Panc1 (cell line): ENCODE measurements around the gene PNPT1. TPM values are rescaled to one million over a fixed set of nuclear protein-coding genes. Genes with fewer than 3 reads are reported as not detected.

Experiments used
- ATAC-seq: fragments of 200-7000 bp; cut with Tn5 transposase; 2 replicates; pipeline ENCODE4 v1.9.1; 2020; ENCODE audit warnings: mild to moderate bottlenecking, moderate library complexity
- BruUV-seq: library from RNA; stranded (reverse); fragments of 400-500 nt; replicated peaks from 2 replicates; lab custom pipeline; 2021; lab: Mats Ljungman, UMichigan
- CTCF ChIA-PET: fragments of 300-600 bp; sonication (Branson Sonifier 250); formaldehyde crosslinking; loops from one replicate; lab custom pipeline; 2022; ENCODE audit warnings: antibody characterized with exemption; lab: Charles Lee
- POLR2A ChIA-PET: fragments of 300-600 bp; sonication (Branson Sonifier 250); formaldehyde crosslinking; loops from one replicate; lab custom pipeline; 2022; ENCODE audit warnings: antibody characterized with exemption; lab: Charles Lee
- DNase-seq: peaks from one replicate; pipeline ENCODE4 v3.0.0-alpha.2; 2010; ENCODE audit warnings: low read depth, low spot score
- H3K27ac ChIP-seq: 2 replicates; pipeline ENCODE4 v1.5.1; 2011; ENCODE audit warnings: mild to moderate bottlenecking, low read length, inconsistent platforms
- H3K27me3 ChIP-seq: fragments of 200-500 bp; sonication (Bioruptor generic); 2 replicates; pipeline ENCODE4 v1.6.0; 2014; ENCODE audit warnings: low read length, inconsistent platforms; ENCODE audit not compliant: control insufficient read depth, insufficient read depth
- H3K36me3 ChIP-seq: fragments of 200-500 bp; sonication (Bioruptor generic); 2 replicates; pipeline ENCODE4 v1.5.1; 2014; ENCODE audit warnings: inconsistent platforms, mild to moderate bottlenecking, low read length, moderate library complexity; ENCODE audit not compliant: control insufficient read depth, insufficient read depth
- H3K4me1 ChIP-seq: 2 replicates; pipeline ENCODE4 v1.5.1; 2011; ENCODE audit warnings: inconsistent platforms, mild to moderate bottlenecking, low read length, moderate library complexity; ENCODE audit not compliant: control insufficient read depth, insufficient read depth
- H3K4me3 ChIP-seq, 2 experiments: 2 replicates each; pipeline ENCODE4 v1.5.1; 2011 to 2012; ENCODE audit warnings: low read depth in 2 of 2, low read length in 2 of 2, mild to moderate bottlenecking in 2 of 2, inconsistent platforms in 1 of 2, moderate library complexity in 1 of 2
- H3K9me3 ChIP-seq: fragments of 200-500 bp; sonication (Bioruptor generic); 2 replicates; pipeline ENCODE4 v1.5.1; 2014; ENCODE audit warnings: low read depth, mild to moderate bottlenecking, inconsistent platforms, low read length, moderate library complexity; ENCODE audit not compliant: control insufficient read depth, insufficient read depth
- POLR2AphosphoS5 ChIP-seq: IDR thresholded peaks from 2 replicates; pipeline ENCODE4 v1.6.1; 2012; ENCODE audit warnings: mild to moderate bottlenecking, low read depth, low read length, moderate library complexity
- SIN3A ChIP-seq: IDR thresholded peaks from 2 replicates; pipeline ENCODE4 v1.6.1; 2012; ENCODE audit warnings: low read depth, mild to moderate bottlenecking, low read length, moderate library complexity, borderline replicate concordance; ENCODE audit not compliant: insufficient read depth
- TCF7L2 ChIP-seq: IDR thresholded peaks from 2 replicates; pipeline ENCODE4 v1.6.1; 2011; ENCODE audit warnings: mild to moderate bottlenecking, low read depth, low read length, inconsistent platforms
- in situ Hi-C: cut with HindIII; loops from 2 replicates; pipeline ENCODE4 v1.10.0; 2016; ENCODE audit warnings: low sequenced_read_pairs, low pct_unique_long_range_greater_than_20kb
- intact Hi-C: fragments of 100-400 bp; cut with micrococcal nuclease; formaldehyde crosslinking; loops from one replicate; pipeline ENCODE4 v1.10.0; 2022; ENCODE audit not compliant: unreplicated experiment
- total RNA-seq: library from RNA; stranded (reverse); gene quantifications from one replicate; pipeline ENCODE4 v1.2.1, GENCODE V29; 2021; ENCODE audit not compliant: unreplicated experiment
- TF ChIP-seq, protein P1 (sequence below): fragments of 450-650 bp; IDR thresholded peaks from 2 replicates; pipeline ENCODE4 v1.5.1; 2017; ENCODE audit warnings: mild to moderate bottlenecking
- TF ChIP-seq, protein P2 (sequence below), 2 experiments: IDR thresholded peaks; 2 replicates each; pipeline ENCODE4 v1.6.1; 2011 to 2012; ENCODE audit warnings: low read depth in 2 of 2, control low read depth in 1 of 2, low read length in 1 of 2, mild to moderate bottlenecking in 1 of 2, moderate library complexity in 1 of 2; ENCODE audit not compliant: insufficient read depth in 1 of 2

The PNPT1 gene
- total RNA-seq, 1 experiment from 2014 or later = 50.1 TPM

DNA sequence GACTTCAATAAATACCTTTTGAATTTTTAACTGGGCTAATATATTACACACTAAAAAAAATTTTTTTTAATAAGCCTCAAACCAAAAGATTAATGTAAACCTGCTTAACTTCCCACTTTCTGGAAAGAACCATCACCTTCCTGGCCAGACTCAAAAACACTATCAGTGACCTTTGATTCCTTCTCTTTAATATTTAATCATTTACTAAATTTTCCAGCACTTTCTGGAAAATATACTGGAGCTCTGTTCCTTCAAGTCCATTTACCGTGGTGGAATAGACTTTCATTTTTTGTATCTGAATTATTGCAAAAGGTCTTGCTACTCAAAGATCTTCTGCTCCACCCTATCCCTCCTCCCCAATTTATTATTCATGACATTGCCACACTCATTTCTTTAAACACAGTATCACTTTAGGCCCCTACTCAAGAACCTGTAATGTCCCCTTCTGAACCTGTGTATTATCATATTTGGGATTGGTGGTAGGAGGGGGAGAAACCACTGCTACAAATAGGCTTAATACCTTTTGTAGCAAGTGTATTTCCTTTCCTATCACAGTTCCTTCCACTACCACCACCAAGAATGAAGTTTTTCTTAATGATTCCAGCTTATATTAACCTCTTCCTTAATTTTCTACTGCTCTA is 83.6 kb downstream of the PNPT1 start:
- in situ Hi-C loops = no loop called here
- BruUV-seq = no TSS peak
- peaks cover 25% of the 10 kb centered on the region for H3K36me3 ChIP-seq
- ChIA-PET CTCF (no interaction called here), POLR2A (no interaction called here)
- H3K4me3 ChIP-seq = no peak overlapping the region
- intact Hi-C loops = no loop called here
- no peaks in the 10 kb centered on the region for H3K27me3 ChIP-seq
- peaks cover 1% of the 10 kb centered on the region; the same call in 1 of the 2 replicates for H3K4me1 ChIP-seq
- TF ChIP-seq, protein P1, sequence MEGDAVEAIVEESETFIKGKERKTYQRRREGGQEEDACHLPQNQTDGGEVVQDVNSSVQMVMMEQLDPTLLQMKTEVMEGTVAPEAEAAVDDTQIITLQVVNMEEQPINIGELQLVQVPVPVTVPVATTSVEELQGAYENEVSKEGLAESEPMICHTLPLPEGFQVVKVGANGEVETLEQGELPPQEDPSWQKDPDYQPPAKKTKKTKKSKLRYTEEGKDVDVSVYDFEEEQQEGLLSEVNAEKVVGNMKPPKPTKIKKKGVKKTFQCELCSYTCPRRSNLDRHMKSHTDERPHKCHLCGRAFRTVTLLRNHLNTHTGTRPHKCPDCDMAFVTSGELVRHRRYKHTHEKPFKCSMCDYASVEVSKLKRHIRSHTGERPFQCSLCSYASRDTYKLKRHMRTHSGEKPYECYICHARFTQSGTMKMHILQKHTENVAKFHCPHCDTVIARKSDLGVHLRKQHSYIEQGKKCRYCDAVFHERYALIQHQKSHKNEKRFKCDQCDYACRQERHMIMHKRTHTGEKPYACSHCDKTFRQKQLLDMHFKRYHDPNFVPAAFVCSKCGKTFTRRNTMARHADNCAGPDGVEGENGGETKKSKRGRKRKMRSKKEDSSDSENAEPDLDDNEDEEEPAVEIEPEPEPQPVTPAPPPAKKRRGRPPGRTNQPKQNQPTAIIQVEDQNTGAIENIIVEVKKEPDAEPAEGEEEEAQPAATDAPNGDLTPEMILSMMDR = no peak
- TF ChIP-seq, protein P2, sequence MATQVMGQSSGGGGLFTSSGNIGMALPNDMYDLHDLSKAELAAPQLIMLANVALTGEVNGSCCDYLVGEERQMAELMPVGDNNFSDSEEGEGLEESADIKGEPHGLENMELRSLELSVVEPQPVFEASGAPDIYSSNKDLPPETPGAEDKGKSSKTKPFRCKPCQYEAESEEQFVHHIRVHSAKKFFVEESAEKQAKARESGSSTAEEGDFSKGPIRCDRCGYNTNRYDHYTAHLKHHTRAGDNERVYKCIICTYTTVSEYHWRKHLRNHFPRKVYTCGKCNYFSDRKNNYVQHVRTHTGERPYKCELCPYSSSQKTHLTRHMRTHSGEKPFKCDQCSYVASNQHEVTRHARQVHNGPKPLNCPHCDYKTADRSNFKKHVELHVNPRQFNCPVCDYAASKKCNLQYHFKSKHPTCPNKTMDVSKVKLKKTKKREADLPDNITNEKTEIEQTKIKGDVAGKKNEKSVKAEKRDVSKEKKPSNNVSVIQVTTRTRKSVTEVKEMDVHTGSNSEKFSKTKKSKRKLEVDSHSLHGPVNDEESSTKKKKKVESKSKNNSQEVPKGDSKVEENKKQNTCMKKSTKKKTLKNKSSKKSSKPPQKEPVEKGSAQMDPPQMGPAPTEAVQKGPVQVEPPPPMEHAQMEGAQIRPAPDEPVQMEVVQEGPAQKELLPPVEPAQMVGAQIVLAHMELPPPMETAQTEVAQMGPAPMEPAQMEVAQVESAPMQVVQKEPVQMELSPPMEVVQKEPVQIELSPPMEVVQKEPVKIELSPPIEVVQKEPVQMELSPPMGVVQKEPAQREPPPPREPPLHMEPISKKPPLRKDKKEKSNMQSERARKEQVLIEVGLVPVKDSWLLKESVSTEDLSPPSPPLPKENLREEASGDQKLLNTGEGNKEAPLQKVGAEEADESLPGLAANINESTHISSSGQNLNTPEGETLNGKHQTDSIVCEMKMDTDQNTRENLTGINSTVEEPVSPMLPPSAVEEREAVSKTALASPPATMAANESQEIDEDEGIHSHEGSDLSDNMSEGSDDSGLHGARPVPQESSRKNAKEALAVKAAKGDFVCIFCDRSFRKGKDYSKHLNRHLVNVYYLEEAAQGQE (IDR thresholded peaks at IDR 0.05; ENCODE audit: insufficient read depth in 1 of 2, low read depth in 2 of 2, low read length in 1 of 2) = no peak
- TF ChIP-seq SIN3A (no peak), TCF7L2 (no peak), POLR2AphosphoS5 (no peak)
- DNase-seq (no peak), ATAC-seq (no peak)
- no peak overlapping the region for H3K27ac ChIP-seq
- no peaks in the 10 kb centered on the region for H3K9me3 ChIP-seq

DNA sequence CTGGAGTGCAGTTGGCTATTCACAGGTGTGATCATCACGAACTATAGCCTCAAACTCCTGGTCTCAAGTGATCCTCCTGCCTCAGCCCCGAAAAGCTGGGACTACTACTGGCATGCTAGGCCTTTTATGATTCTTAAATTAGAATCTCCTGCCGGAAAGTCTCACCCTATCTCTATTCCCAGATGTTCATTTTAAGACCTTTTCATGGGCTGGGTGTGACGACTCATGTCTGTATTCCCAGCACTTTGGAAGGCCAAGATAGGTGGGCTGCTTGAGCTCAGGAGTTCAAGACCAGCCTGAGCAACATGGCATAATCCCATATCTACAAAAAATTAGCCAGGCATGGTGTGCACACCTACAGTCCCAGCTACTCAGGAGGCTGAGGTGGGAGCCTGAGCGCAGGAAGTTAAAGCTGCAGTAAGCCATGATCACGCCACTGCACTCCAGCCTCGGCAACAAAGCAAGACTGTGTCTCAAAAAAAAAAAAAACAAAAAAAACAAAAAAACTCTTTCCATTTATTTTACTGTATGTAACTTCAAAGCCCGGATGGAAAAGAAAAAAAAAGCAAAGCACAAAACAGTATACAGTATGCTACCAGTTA is 84.3 kb downstream of the PNPT1 start:
- peaks cover 17% of the 10 kb centered on the region for H3K36me3 ChIP-seq
- H3K27ac ChIP-seq = no peak overlapping the region
- H3K27me3 ChIP-seq = no peaks in the 10 kb centered on the region
- ChIA-PET POLR2A (no interaction called here), CTCF (no interaction called here)
- no peaks in the 10 kb centered on the region for H3K9me3 ChIP-seq
- DNase-seq (no peak), ATAC-seq (no peak)
- BruUV-seq = no TSS peak
- TF ChIP-seq, protein P2 (IDR thresholded peaks at IDR 0.05; ENCODE audit: insufficient read depth in 1 of 2, low read depth in 2 of 2, low read length in 1 of 2) = no peak
- TF ChIP-seq TCF7L2 = no peak
- no peak for TF ChIP-seq SIN3A
- TF ChIP-seq POLR2AphosphoS5 = no peak
- TF ChIP-seq, protein P1 = no peak
- intact Hi-C loops (no loop called here), in situ Hi-C loops (no loop called here)
- no peaks in the 10 kb centered on the region for H3K4me1 ChIP-seq
- H3K4me3 ChIP-seq = no peak overlapping the region
